Glutamatergic neuron (in vitro differentiated cells): Measurements from ENCODE around the gene SLC47A1. TPM values are rescaled to one million over a fixed set of nuclear protein-coding genes. Genes with fewer than 3 reads are reported as not detected.

Source experiments
- DNase-seq: peaks from one replicate; pipeline ENCODE4 v3.0.0; 2022
- H3K27ac Mint-ChIP-seq: one replicate; pipeline ENCODE4 v1.8.0; 2020; ENCODE audit warnings: mild to moderate bottlenecking, mixed read lengths, inconsistent platforms; ENCODE audit not compliant: unreplicated experiment
- H3K27me3 Mint-ChIP-seq: one replicate; pipeline ENCODE4 v1.8.0; 2020; ENCODE audit warnings: mild to moderate bottlenecking, moderate library complexity, mixed read lengths, inconsistent platforms; ENCODE audit not compliant: unreplicated experiment
- H3K36me3 Mint-ChIP-seq: one replicate; pipeline ENCODE4 v1.8.0; 2020; ENCODE audit warnings: mild to moderate bottlenecking, mixed read lengths, inconsistent platforms; ENCODE audit not compliant: unreplicated experiment
- H3K4me1 Mint-ChIP-seq: one replicate; pipeline ENCODE4 v1.8.0; 2020; ENCODE audit warnings: mild to moderate bottlenecking, low read depth, mixed read lengths, inconsistent platforms; ENCODE audit not compliant: unreplicated experiment
- H3K4me3 Mint-ChIP-seq: one replicate; pipeline ENCODE4 v1.8.0; 2020; ENCODE audit warnings: mild to moderate bottlenecking, mixed read lengths, inconsistent platforms; ENCODE audit not compliant: unreplicated experiment
- H3K9me3 Mint-ChIP-seq: one replicate; pipeline ENCODE4 v1.8.0; 2020; ENCODE audit warnings: mild to moderate bottlenecking, moderate library complexity, mixed read lengths, inconsistent platforms; ENCODE audit not compliant: unreplicated experiment
- CTCF ChIP-seq: fragments of 200-600 bp; sonication (generic); IDR thresholded peaks from one replicate; pipeline ENCODE4 v1.5.0; 2021; ENCODE audit not compliant: partially characterized antibody, unreplicated experiment
- total RNA-seq: library from RNA; stranded (reverse); fragmentation: NEBNext Ultra II Directional; extraction: Animal tissue kit (Norgen Biotek cat#: 25700); gene quantifications from one replicate; pipeline ENCODE4 v1.2.1, GENCODE V29; 2021; ENCODE audit not compliant: unreplicated experiment

SLC47A1 gene
- total RNA-seq, 1 donor from 2014 or later: not detected

- Mint-ChIP-seq H3K4me1 (peaks cover 4% of the 10 kb centered on the region), H3K4me3 (no peak overlapping the region), H3K36me3 (no peaks in the 10 kb centered on the region), H3K27me3 (no peaks in the 10 kb centered on the region), H3K9me3 (no peaks in the 10 kb centered on the region), H3K27ac (no peak overlapping the region)
- no peak for DNase-seq
- TF ChIP-seq CTCF: no peak
Observed at GRCh38 chr17:19551591-19552148, 18.0 kb downstream of the SLC47A1 start.

DNA sequence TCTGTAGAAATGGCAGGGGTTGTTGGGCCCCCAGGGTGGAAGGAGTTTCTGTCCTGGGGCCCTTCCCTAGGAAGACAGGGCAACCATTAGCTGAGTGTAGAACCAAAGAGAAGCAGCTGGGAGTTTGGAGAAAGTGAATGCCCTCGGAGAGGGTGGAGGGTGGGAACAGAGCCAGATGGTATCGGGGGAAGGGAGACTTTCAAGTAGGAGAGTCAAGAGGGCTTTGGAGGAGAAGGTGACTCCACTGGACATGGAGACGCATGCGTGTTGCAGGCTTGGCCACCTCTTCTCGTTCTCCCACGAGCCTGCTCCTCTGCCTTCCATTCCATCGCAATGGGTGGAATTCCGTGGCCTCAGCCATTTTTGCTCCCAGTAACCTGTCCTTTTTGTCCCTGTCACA is 19.4 kb downstream of the SLC47A1 start:
- Mint-ChIP-seq H3K4me1 (peaks cover 4% of the 10 kb centered on the region), H3K9me3 (no peaks in the 10 kb centered on the region), H3K36me3 (no peaks in the 10 kb centered on the region), H3K27ac (no peak overlapping the region), H3K27me3 (no peaks in the 10 kb centered on the region), H3K4me3 (no peak overlapping the region)
- TF ChIP-seq CTCF: no peak
- DNase-seq: no peak

DNA sequence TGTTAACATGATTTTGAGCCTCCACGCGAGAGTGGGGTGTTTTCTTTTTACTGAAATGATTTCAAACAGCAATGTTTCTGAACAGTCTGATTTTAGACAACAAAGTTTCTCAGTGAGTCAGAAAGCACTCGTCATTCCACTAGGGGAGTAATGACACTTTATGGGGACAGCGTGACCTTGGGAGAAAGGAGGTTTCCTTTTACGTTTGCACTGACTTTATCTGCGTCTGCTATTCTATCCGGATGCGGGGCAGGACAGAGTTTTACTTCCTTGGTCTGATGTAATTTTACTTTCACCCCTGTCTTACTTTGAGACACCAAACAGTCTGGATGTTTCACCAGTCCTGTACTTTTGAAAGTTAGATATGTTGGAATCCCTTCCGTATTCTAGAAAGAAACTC is 20.7 kb downstream of the SLC47A1 start:
- no peak for DNase-seq
- TF ChIP-seq CTCF: no peak
- H3K36me3 Mint-ChIP-seq: no peaks in the 10 kb centered on the region
- no peak overlapping the region for H3K4me3 Mint-ChIP-seq
- H3K4me1 Mint-ChIP-seq: peaks cover 4% of the 10 kb centered on the region
- H3K9me3 Mint-ChIP-seq: no peaks in the 10 kb centered on the region
- no peaks in the 10 kb centered on the region for H3K27me3 Mint-ChIP-seq
- H3K27ac Mint-ChIP-seq: no peak overlapping the region

DNA sequence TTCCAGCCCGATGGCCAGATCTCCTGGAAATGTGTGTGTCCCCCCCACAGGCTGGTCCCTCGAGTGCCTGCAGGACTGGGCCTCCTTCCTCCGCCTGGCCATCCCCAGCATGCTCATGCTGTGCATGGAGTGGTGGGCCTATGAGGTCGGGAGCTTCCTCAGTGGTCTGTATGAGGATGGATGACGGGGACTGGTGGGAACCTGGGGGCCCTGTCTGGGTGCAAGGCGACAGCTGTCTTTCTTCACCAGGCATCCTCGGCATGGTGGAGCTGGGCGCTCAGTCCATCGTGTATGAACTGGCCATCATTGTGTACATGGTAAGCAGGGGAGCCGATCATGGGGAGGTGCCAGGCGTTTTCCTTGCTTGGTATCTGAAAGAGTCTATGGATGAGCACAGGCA is 22.1 kb downstream of the SLC47A1 start:
- TF ChIP-seq CTCF: no peak
- no peak for DNase-seq
- no peaks in the 10 kb centered on the region for H3K9me3 Mint-ChIP-seq
- no peak overlapping the region for H3K4me3 Mint-ChIP-seq
- H3K27ac Mint-ChIP-seq: no peak overlapping the region
- H3K4me1 Mint-ChIP-seq: peaks cover 4% of the 10 kb centered on the region
- no peaks in the 10 kb centered on the region for H3K36me3 Mint-ChIP-seq
- no peaks in the 10 kb centered on the region for H3K27me3 Mint-ChIP-seq

DNA sequence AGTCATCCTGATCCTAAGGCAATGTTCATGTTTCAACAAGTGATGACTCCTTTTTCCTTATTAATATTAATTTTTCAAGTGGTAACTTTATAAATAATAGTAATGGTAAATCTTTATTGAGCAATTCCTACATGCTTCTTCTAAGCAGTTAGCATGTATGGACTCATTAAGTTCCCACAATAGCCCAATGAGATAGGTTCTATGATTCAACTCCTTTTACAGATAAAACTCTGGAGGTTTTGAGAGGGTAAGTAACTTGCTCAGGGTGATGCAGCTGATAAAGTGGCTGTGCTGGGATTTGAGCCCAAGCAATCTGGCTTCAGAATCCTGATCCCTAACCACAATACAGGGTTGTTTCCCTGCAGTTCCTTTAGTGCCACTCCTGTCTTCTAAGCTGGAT is 25.3 kb downstream of the SLC47A1 start:
- no peak overlapping the region for H3K27ac Mint-ChIP-seq
- H3K27me3 Mint-ChIP-seq: no peaks in the 10 kb centered on the region
- H3K9me3 Mint-ChIP-seq: no peaks in the 10 kb centered on the region
- DNase-seq: no peak
- no peak for TF ChIP-seq CTCF
- H3K4me1 Mint-ChIP-seq: no peaks in the 10 kb centered on the region
- no peaks in the 10 kb centered on the region for H3K36me3 Mint-ChIP-seq
- H3K4me3 Mint-ChIP-seq: no peak overlapping the region
